ENCODE data around the gene TNFRSF19.

DNA sequence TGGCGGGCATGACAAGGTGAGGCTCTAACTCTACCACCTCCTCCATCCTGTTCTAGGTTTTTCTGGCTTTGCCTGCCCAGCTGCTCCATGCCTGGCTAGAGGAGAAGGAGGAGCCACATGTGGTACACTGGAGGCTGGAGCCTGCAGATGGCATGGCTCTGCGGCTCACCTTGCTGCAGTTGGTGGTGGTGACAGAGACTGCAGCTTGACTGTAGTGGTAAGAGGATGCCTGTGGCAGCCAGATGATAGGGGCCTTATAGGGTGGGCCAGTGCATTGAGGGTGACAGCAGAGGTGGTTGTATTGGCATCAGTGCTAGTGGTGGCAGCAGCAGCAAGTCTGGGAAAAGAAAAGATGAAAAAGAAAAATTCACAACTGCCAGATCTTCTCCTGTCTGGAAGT is 146.2 kb downstream of the TNFRSF19 start:
- TF ChIP-seq, protein P1, sequence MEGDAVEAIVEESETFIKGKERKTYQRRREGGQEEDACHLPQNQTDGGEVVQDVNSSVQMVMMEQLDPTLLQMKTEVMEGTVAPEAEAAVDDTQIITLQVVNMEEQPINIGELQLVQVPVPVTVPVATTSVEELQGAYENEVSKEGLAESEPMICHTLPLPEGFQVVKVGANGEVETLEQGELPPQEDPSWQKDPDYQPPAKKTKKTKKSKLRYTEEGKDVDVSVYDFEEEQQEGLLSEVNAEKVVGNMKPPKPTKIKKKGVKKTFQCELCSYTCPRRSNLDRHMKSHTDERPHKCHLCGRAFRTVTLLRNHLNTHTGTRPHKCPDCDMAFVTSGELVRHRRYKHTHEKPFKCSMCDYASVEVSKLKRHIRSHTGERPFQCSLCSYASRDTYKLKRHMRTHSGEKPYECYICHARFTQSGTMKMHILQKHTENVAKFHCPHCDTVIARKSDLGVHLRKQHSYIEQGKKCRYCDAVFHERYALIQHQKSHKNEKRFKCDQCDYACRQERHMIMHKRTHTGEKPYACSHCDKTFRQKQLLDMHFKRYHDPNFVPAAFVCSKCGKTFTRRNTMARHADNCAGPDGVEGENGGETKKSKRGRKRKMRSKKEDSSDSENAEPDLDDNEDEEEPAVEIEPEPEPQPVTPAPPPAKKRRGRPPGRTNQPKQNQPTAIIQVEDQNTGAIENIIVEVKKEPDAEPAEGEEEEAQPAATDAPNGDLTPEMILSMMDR (IDR thresholded peaks at IDR 0.05), result no peak
- TF ChIP-seq POLR2A (IDR thresholded peaks at IDR 0.05) (no peak), POLR2AphosphoS5 (IDR thresholded peaks at IDR 0.05) (no peak)

Measured in prostate gland (tissue), 2 donors.